HepG2 (cell line): Measurements from ENCODE around the gene MNX1. TPM values are rescaled to one million over a fixed set of nuclear protein-coding genes. Genes with fewer than 3 reads are reported as not detected.

Experiments used
- ARNT ChIP-seq: fragments of 450-650 bp; IDR thresholded peaks from 2 replicates; pipeline ENCODE4 v1.6.1; 2017
- FOSL2 ChIP-seq: sonication (generic); formaldehyde crosslinking; IDR thresholded peaks from 2 replicates; pipeline ENCODE4 v1.4.0; 2020; ENCODE audit warnings: missing genetic modification reagents
- FOXO1 ChIP-seq: sonication (generic); formaldehyde crosslinking; IDR thresholded peaks from 2 replicates; pipeline ENCODE4 v1.4.0; 2020; ENCODE audit warnings: missing genetic modification reagents
- GATAD2A ChIP-seq: IDR thresholded peaks from 2 replicates; pipeline ENCODE4 v1.6.1; 2016
- HHEX ChIP-seq: IDR thresholded peaks from 2 replicates; pipeline ENCODE4 v1.6.1; 2016; ENCODE audit warnings: control low read depth
- KDM4B ChIP-seq: sonication (generic); formaldehyde crosslinking; IDR thresholded peaks from 2 replicates; pipeline ENCODE4 v1.4.0; 2020; ENCODE audit warnings: missing genetic modification reagents
- MTA1 ChIP-seq: sonication (generic); formaldehyde crosslinking; IDR thresholded peaks from 2 replicates; pipeline ENCODE4 v1.4.0; 2020; ENCODE audit warnings: missing genetic modification reagents, mild to moderate bottlenecking, borderline replicate concordance
- MTERF4 ChIP-seq: sonication (generic); formaldehyde crosslinking; IDR thresholded peaks from 2 replicates; pipeline ENCODE4 v1.8.0; 2023; ENCODE audit warnings: mild to moderate bottlenecking, missing genetic modification reagents
- NR2F2 ChIP-seq: IDR thresholded peaks from 2 replicates; pipeline ENCODE4 v1.6.1; 2012; ENCODE audit warnings: low read depth, inconsistent platforms, borderline replicate concordance
- PCBP1 ChIP-seq: fragments of 200-400 bp; formaldehyde crosslinking; IDR thresholded peaks from 2 replicates; pipeline ENCODE4 v1.6.1; 2017; ENCODE audit warnings: mild to moderate bottlenecking, low read depth, low read length, borderline replicate concordance
- PHF5A ChIP-seq: IDR thresholded peaks from one replicate; pipeline ENCODE4 v1.6.1; 2018; ENCODE audit warnings: low read depth, missing genetic modification reagents; ENCODE audit not compliant: unreplicated experiment
- REPIN1 ChIP-seq: sonication (generic); formaldehyde crosslinking; IDR thresholded peaks from 2 replicates; pipeline ENCODE4 v1.8.0; 2022; ENCODE audit warnings: missing genetic modification reagents, low read depth, mild to moderate bottlenecking, borderline replicate concordance
- SPEN ChIP-seq: sonication (generic); formaldehyde crosslinking; IDR thresholded peaks from 2 replicates; pipeline ENCODE4 v1.5.1; 2020; ENCODE audit warnings: low read depth, mild to moderate bottlenecking, missing genetic modification reagents
- TBX2 ChIP-seq: sonication (generic); formaldehyde crosslinking; IDR thresholded peaks from 2 replicates; pipeline ENCODE4 v1.5.0; 2020; ENCODE audit warnings: missing genetic modification reagents, mild to moderate bottlenecking, borderline replicate concordance
- TOE1 ChIP-seq: sonication (generic); formaldehyde crosslinking; IDR thresholded peaks from 2 replicates; pipeline ENCODE4 v1.4.0; 2020; ENCODE audit warnings: mild to moderate bottlenecking, missing genetic modification reagents
- ZBTB42 ChIP-seq: sonication (generic); formaldehyde crosslinking; IDR thresholded peaks from 2 replicates; pipeline ENCODE4 v1.5.0; 2020; ENCODE audit warnings: mild to moderate bottlenecking, missing genetic modification reagents
- ZFP37 ChIP-seq: sonication (generic); formaldehyde crosslinking; IDR thresholded peaks from 2 replicates; pipeline ENCODE4 v1.4.0; 2020; ENCODE audit warnings: missing genetic modification reagents, borderline replicate concordance
- ZFP91 ChIP-seq: sonication (generic); formaldehyde crosslinking; IDR thresholded peaks from 2 replicates; pipeline ENCODE4 v1.9.0; 2022; ENCODE audit warnings: missing genetic modification reagents, mild to moderate bottlenecking, borderline replicate concordance
- ZNF317 ChIP-seq: sonication (generic); formaldehyde crosslinking; IDR thresholded peaks from 2 replicates; pipeline ENCODE4 v1.5.0; 2020; ENCODE audit warnings: mild to moderate bottlenecking, missing genetic modification reagents
- ZNF343 ChIP-seq: sonication (generic); formaldehyde crosslinking; IDR thresholded peaks from 2 replicates; pipeline ENCODE4 v1.4.0; 2020; ENCODE audit warnings: mild to moderate bottlenecking, missing genetic modification reagents
- ZNF549 ChIP-seq: sonication (generic); formaldehyde crosslinking; IDR thresholded peaks from 2 replicates; pipeline ENCODE4 v1.5.0; 2020; ENCODE audit warnings: missing genetic modification reagents
- ZNF564 ChIP-seq: sonication (generic); formaldehyde crosslinking; IDR thresholded peaks from 2 replicates; pipeline ENCODE4 v1.8.1; 2023; ENCODE audit warnings: mild to moderate bottlenecking, missing genetic modification reagents
- ZNF589 ChIP-seq: sonication (generic); formaldehyde crosslinking; conservative IDR thresholded peaks from 2 replicates; pipeline ENCODE4 v1.8.0; 2022; ENCODE audit warnings: mild to moderate bottlenecking, moderate library complexity, missing genetic modification reagents
- ZNF710 ChIP-seq: sonication (generic); formaldehyde crosslinking; IDR thresholded peaks from 2 replicates; pipeline ENCODE4 v1.5.0; 2020; ENCODE audit warnings: mild to moderate bottlenecking, missing genetic modification reagents, borderline replicate concordance
- ZNF891 ChIP-seq: sonication (generic); formaldehyde crosslinking; IDR thresholded peaks from 2 replicates; pipeline ENCODE4 v1.5.0; 2020; ENCODE audit warnings: mild to moderate bottlenecking, missing genetic modification reagents
- polyA plus RNA-seq, 8 experiments: library from polyadenylated mRNA; depleted of rRNA in 3 of 8; stranded (reverse) in 7 of 8; unstranded in 1 of 8; fragments of >200 nt; fragmentation: Illumina TruSeq in 4 of 8; extraction: Trizol in 4 of 8; gene quantifications; 2 replicates each; pipeline versions ENCODE4 v1.2.1 to v1.2.3, GENCODE V29; 2011 to 2016; ENCODE audit warnings: low read depth in 4 of 8, missing spikeins in 1 of 8, mixed read lengths in 1 of 8; ENCODE audit not compliant: insufficient read depth in 1 of 8
- total RNA-seq, 5 experiments: library from RNA; depleted of rRNA; stranded (reverse); fragments of >200 nt; fragmentation: Illumina TruSeq; extraction: Trizol; gene quantifications; 2 replicates each; pipeline ENCODE4 v1.2.3, GENCODE V29; 2016; ENCODE audit warnings: low read depth in 1 of 5
- TF ChIP-seq, protein P1 (sequence below): sonication (generic); formaldehyde crosslinking; IDR thresholded peaks from 2 replicates; pipeline ENCODE4 v1.5.0; 2020; ENCODE audit warnings: mild to moderate bottlenecking, missing genetic modification reagents

MNX1 gene
- total and polyA plus RNA-seq, 2 of the 13 experiments (the other 11 are each of a cell fraction or from before 2014, with no cell fraction given): 0.94 to 6.1 TPM

DNA sequence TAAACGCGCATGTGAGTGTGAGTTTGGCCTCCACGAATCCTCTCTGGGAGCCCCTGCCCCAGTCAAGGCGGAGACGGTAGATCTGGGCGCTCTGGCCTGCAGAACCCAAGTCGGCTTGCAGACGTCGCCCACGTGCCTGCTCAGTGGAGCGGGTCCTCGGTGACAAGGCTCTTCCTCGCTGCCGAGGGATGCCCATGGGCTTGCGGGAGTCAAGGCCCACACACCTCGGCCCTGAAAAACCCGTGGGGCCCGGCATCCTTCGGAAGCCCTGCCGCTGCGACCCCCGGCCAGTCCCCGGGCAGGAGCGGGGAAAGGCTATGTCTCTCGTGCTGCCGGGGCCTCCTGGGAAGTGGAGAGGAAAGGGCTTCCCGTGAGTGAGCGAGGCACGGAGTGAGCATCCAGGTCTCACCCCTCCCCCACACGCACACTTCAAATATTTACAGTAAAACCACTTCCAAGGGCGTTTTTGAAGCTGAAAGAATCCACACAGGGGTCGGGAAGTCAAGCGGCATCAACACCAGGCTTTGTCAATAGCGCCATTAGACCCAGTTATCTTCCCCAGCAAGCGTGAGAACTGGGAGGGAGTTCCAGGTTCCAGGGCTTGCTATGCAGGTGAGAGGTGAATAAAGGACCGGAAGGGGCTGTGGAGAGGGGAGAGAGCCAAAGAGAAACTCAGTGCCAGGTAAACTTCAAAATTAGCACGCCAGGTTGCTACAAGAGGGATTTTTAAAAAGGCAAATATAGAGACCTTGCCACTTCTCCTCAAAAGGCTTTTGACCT is 1.1 kb upstream of the MNX1 start (continued):
- TF ChIP-seq, protein P1, sequence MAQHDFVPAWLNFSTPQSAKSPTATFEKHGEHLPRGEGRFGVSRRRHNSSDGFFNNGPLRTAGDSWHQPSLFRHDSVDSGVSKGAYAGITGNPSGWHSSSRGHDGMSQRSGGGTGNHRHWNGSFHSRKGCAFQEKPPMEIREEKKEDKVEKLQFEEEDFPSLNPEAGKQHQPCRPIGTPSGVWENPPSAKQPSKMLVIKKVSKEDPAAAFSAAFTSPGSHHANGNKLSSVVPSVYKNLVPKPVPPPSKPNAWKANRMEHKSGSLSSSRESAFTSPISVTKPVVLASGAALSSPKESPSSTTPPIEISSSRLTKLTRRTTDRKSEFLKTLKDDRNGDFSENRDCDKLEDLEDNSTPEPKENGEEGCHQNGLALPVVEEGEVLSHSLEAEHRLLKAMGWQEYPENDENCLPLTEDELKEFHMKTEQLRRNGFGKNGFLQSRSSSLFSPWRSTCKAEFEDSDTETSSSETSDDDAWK: no peak
- TF ChIP-seq MTERF4 (CRISPR knock-in tag): no peak
- TF ChIP-seq SPEN (CRISPR knock-in tag): 0 out of 2 replicates have a peak, but pooled peaks have one; percentile 46
- no peak for TF ChIP-seq PHF5A
- peak; percentile 93 for TF ChIP-seq HHEX
- TF ChIP-seq ZFP37 (CRISPR knock-in tag): no peak
- TF ChIP-seq ZNF343 (CRISPR knock-in tag): peak; percentile 78
- TF ChIP-seq KDM4B (CRISPR knock-in tag): 0 out of 2 replicates have a peak, but pooled peaks have one; percentile 22
- TF ChIP-seq FOSL2: no peak; the same call in 1 of the 2 replicates
- TF ChIP-seq ARNT: no peak
- no peak for TF ChIP-seq PCBP1
- TF ChIP-seq ZNF317 (CRISPR knock-in tag): no peak
- TF ChIP-seq FOXO1 (CRISPR knock-in tag): peak; percentile 41
- TF ChIP-seq ZNF891: no peak
- no peak for TF ChIP-seq ZNF589 (CRISPR knock-in tag)
- peak; percentile 29; the same call in 1 of the 2 replicates for TF ChIP-seq ZNF564 (CRISPR knock-in tag)
- peak; percentile 99 for TF ChIP-seq TBX2
- no peak for TF ChIP-seq ZNF710 (CRISPR knock-in tag)
- TF ChIP-seq ZNF549 (CRISPR knock-in tag): no peak
- no peak for TF ChIP-seq TOE1 (CRISPR knock-in tag)
- peak; percentile 76 for TF ChIP-seq GATAD2A (CRISPR knock-in tag)
- TF ChIP-seq ZFP91 (CRISPR knock-in tag): peak; percentile 64; the same call in 1 of the 2 replicates
- TF ChIP-seq ZBTB42 (CRISPR knock-in tag): no peak
- TF ChIP-seq MTA1 (CRISPR knock-in tag): peak; percentile 57; the same call in 1 of the 2 replicates
- TF ChIP-seq NR2F2: peak; percentile 96
- peak; percentile 46; the same call in 1 of the 2 replicates for TF ChIP-seq REPIN1 (CRISPR knock-in tag)
